Left ventricle myocardium superior (tissue), 1 donor: ENCODE data around the gene TASP1. TPM values are rescaled to one million over a fixed set of nuclear protein-coding genes. Genes with fewer than 3 reads are reported as not detected.

Source experiments
- ATAC-seq: fragments of 200-7000 bp; cut with Tn5 transposase; one replicate; pipeline ENCODE4 v1.9.1; 2020; ENCODE audit warnings: mild to moderate bottlenecking, moderate library complexity
- DNase-seq: peaks from one replicate; pipeline ENCODE4 v3.0.0-alpha.2; 2020
- intact Hi-C: fragments of 100-400 bp; cut with micrococcal nuclease; formaldehyde crosslinking; loops from one replicate; pipeline ENCODE4 v1.11.0; 2022
- total RNA-seq: library from RNA; stranded (reverse); fragmentation: NEBNext Ultra II Directional; extraction: Animal tissue kit (Norgen Biotek cat#: 25700); gene quantifications from one replicate; pipeline ENCODE4 v1.2.1, GENCODE V29; 2021
- donor health status: DM: no; HTN: yes; CAD: no; lungs with severe emphysema.

TASP1 gene
- total RNA-seq, 1 donor from 2014 or later: 5.0 TPM

GRCh38 chr20:13424174-13424833 is 214.4 kb downstream of the TASP1 start:
- ATAC-seq (no peak), DNase-seq (no peak)
- intact Hi-C loops: no loop called here

GRCh38 chr20:13423472-13424173 is 215.1 kb downstream of the TASP1 start:
- ATAC-seq (no peak), DNase-seq (no peak)
- intact Hi-C loops: no loop called here

GRCh38 chr20:13422637-13423036 is 216.1 kb downstream of the TASP1 start:
- intact Hi-C loops: no loop called here
- ATAC-seq: no peak
- DNase-seq: no peak

- ATAC-seq (no peak), DNase-seq (no peak)
- intact Hi-C loops: no loop called here
Measured at GRCh38 chr20:13420625-13421024, 218.1 kb downstream of the TASP1 start.

GRCh38 chr20:13419477-13419876 is 219.3 kb downstream of the TASP1 start:
- DNase-seq (no peak), ATAC-seq (no peak)
- intact Hi-C loops: no loop called here

- no peak for ATAC-seq
- intact Hi-C loops: no loop called here
- DNase-seq: no peak
Measured at GRCh38 chr20:13418263-13419229, 220.2 kb downstream of the TASP1 start.

- ATAC-seq: no peak
- intact Hi-C loops: no loop called here
Measured at GRCh38 chr20:13416531-13416930, 222.2 kb downstream of the TASP1 start.

GRCh38 chr20:13412806-13413445 is 225.8 kb downstream of the TASP1 start:
- ATAC-seq: no peak
- no peak for DNase-seq
- intact Hi-C loops: no loop called here

More at GRCh38 chr20:13416531-13416930, 222.2 kb downstream of the TASP1 start:
- no peak for DNase-seq

- no peak for ATAC-seq
- DNase-seq: no peak
- intact Hi-C loops: no loop called here
Measured at GRCh38 chr20:13404293-13404692, 234.4 kb downstream of the TASP1 start.

GRCh38 chr20:13403453-13403852 is 235.3 kb downstream of the TASP1 start:
- ATAC-seq: no peak
- intact Hi-C loops: no loop called here
- no peak for DNase-seq

GRCh38 chr20:13402986-13403385 is 235.7 kb downstream of the TASP1 start:
- DNase-seq (no peak), ATAC-seq (no peak)
- intact Hi-C loops: no loop called here

- ATAC-seq (no peak), DNase-seq (no peak)
Measured at GRCh38 chr20:13402171-13402760, 236.5 kb downstream of the TASP1 start.

GRCh38 chr20:13401596-13401995 is 237.1 kb downstream of the TASP1 start:
- intact Hi-C loops: no loop called here
- DNase-seq: no peak
- ATAC-seq: no peak

More at GRCh38 chr20:13402171-13402760, 236.5 kb downstream of the TASP1 start:
- intact Hi-C loops: no loop called here

GRCh38 chr20:13400453-13400852 is 238.3 kb downstream of the TASP1 start:
- ATAC-seq (peak; percentile 36), DNase-seq (no peak)
- intact Hi-C loops: no loop called here

GRCh38 chr20:13397300-13397724 is 241.4 kb downstream of the TASP1 start:
- DNase-seq (no peak), ATAC-seq (no peak)
- intact Hi-C loops: loop anchor here (10.0 kb wide), 1 partner anchor 203 kb away; no protein-coding TSS in a partner anchor

- ATAC-seq (peak; percentile 22), DNase-seq (no peak)
- intact Hi-C loops: loop anchor here (10.0 kb wide), 1 partner anchor 202 kb away; no protein-coding TSS in a partner anchor
Measured at GRCh38 chr20:13396826-13397225, 241.9 kb downstream of the TASP1 start.

GRCh38 chr20:13396022-13396421 is 242.7 kb downstream of the TASP1 start:
- DNase-seq (no peak), ATAC-seq (no peak)
- intact Hi-C loops: loop anchor here (10.0 kb wide), 1 partner anchor 201 kb away; no protein-coding TSS in a partner anchor

- intact Hi-C loops: loop anchor here (10.0 kb wide), 1 partner anchor 200 kb away; no protein-coding TSS in a partner anchor
- no peak for DNase-seq
- no peak for ATAC-seq
Measured at GRCh38 chr20:13395232-13395631, 243.5 kb downstream of the TASP1 start.
